ENCODE measurements around the gene XPO4.

GRCh38 chr13:20778311-20778710, 124.2 kb downstream of the XPO4 start:
- TF ChIP-seq, protein P1, sequence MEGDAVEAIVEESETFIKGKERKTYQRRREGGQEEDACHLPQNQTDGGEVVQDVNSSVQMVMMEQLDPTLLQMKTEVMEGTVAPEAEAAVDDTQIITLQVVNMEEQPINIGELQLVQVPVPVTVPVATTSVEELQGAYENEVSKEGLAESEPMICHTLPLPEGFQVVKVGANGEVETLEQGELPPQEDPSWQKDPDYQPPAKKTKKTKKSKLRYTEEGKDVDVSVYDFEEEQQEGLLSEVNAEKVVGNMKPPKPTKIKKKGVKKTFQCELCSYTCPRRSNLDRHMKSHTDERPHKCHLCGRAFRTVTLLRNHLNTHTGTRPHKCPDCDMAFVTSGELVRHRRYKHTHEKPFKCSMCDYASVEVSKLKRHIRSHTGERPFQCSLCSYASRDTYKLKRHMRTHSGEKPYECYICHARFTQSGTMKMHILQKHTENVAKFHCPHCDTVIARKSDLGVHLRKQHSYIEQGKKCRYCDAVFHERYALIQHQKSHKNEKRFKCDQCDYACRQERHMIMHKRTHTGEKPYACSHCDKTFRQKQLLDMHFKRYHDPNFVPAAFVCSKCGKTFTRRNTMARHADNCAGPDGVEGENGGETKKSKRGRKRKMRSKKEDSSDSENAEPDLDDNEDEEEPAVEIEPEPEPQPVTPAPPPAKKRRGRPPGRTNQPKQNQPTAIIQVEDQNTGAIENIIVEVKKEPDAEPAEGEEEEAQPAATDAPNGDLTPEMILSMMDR (IDR thresholded peaks at IDR 0.05; ENCODE audit: insufficient read depth, low read length): no peak
- TF ChIP-seq REST (IDR thresholded peaks at IDR 0.05; ENCODE audit: insufficient replicate concordance, low read depth): no peak
